Mesenchymal stem cell (in vitro differentiated cells and primary cell): ENCODE measurements around the gene NEK1.

Source experiments
- DNase-seq: peaks from one replicate; pipeline ENCODE4 v3.0.0-alpha.2; 2013
- H2AFZ ChIP-seq: one replicate; pipeline ENCODE4 v1.6.1; 2013; ENCODE audit warnings: low read depth, mild to moderate bottlenecking, control low read depth, inconsistent platforms, low read length, moderate library complexity
- H2AK5ac ChIP-seq: 2 replicates; pipeline ENCODE4 v1.6.1; 2013; ENCODE audit warnings: low read length, moderate library complexity, mild to moderate bottlenecking, inconsistent platforms; ENCODE audit not compliant: severe bottlenecking
- H2BK120ac ChIP-seq: one replicate; pipeline ENCODE4 v1.6.1; 2013; ENCODE audit warnings: low read depth, mild to moderate bottlenecking, inconsistent platforms, low read length, moderate library complexity
- H2BK12ac ChIP-seq, 2 experiments: one replicate each; pipeline ENCODE4 v1.6.1; 2013; ENCODE audit warnings: inconsistent platforms in 2 of 2, low read length in 2 of 2, mild to moderate bottlenecking in 2 of 2, moderate library complexity in 2 of 2, control low read depth in 1 of 2
- H2BK15ac ChIP-seq: one replicate; pipeline ENCODE4 v1.6.1; 2013; ENCODE audit warnings: mild to moderate bottlenecking, low read depth, inconsistent platforms; ENCODE audit not compliant: poor library complexity, severe bottlenecking
- H2BK5ac ChIP-seq: 2 replicates; pipeline ENCODE4 v1.6.1; 2013; ENCODE audit warnings: low read depth, mild to moderate bottlenecking, low read length, control low read depth, inconsistent platforms; ENCODE audit not compliant: poor library complexity, severe bottlenecking
- H3K14ac ChIP-seq, 2 experiments: one replicate each; pipeline ENCODE4 v1.6.1; 2013; ENCODE audit warnings: inconsistent platforms in 2 of 2, low read length in 2 of 2, control low read depth in 1 of 2, mild to moderate bottlenecking in 1 of 2, moderate library complexity in 1 of 2
- H3K18ac ChIP-seq, 2 experiments: one replicate each; pipeline ENCODE4 v1.6.1; 2013; ENCODE audit warnings: inconsistent platforms in 2 of 2, low read length in 2 of 2, control low read depth in 1 of 2, low read depth in 1 of 2, mild to moderate bottlenecking in 1 of 2
- H3K23ac ChIP-seq, 2 experiments: one replicate each; pipeline ENCODE4 v1.6.1; 2013; ENCODE audit warnings: inconsistent platforms in 2 of 2, low read length in 2 of 2, mild to moderate bottlenecking in 2 of 2, moderate library complexity in 2 of 2, control low read depth in 1 of 2
- H3K27ac ChIP-seq: 2 replicates; pipeline ENCODE4 v1.5.1; 2013; ENCODE audit warnings: mild to moderate bottlenecking, moderate library complexity, low read length, control low read depth, inconsistent platforms; ENCODE audit not compliant: poor library complexity, severe bottlenecking
- H3K27me3 ChIP-seq, 2 experiments: 2 replicates each; pipeline versions ENCODE4 v1.6.1 to v1.7.0; 2013; ENCODE audit warnings: low read length in 2 of 2, mild to moderate bottlenecking in 2 of 2, moderate library complexity in 2 of 2, control low read depth in 1 of 2, inconsistent platforms in 1 of 2; ENCODE audit not compliant: control insufficient read depth in 1 of 2, insufficient read depth in 1 of 2
- H3K36me3 ChIP-seq, 2 experiments: 2 replicates each; pipeline versions ENCODE4 v1.6.1 to v1.7.0; 2013; ENCODE audit warnings: low read length in 2 of 2, control low read depth in 1 of 2, inconsistent platforms in 1 of 2, low read depth in 1 of 2, mild to moderate bottlenecking in 1 of 2; ENCODE audit not compliant: insufficient read depth in 2 of 2, control insufficient read depth in 1 of 2
- H3K4ac ChIP-seq, 2 experiments: one replicate each; pipeline ENCODE4 v1.6.1; 2013; ENCODE audit warnings: inconsistent platforms in 2 of 2, low read length in 2 of 2, mild to moderate bottlenecking in 2 of 2, moderate library complexity in 2 of 2, control low read depth in 1 of 2, low read depth in 1 of 2
- H3K4me1 ChIP-seq: 2 replicates; pipeline ENCODE4 v1.6.1; 2013; ENCODE audit warnings: low read depth, low read length, control low read depth; ENCODE audit not compliant: control insufficient read depth, insufficient read depth
- H3K4me2 ChIP-seq: 2 replicates; pipeline ENCODE4 v1.6.1; 2013; ENCODE audit warnings: low read length, mild to moderate bottlenecking, inconsistent platforms; ENCODE audit not compliant: poor library complexity, severe bottlenecking
- H3K4me3 ChIP-seq, 2 experiments: 2 replicates each; pipeline versions ENCODE4 v1.5.1 to v1.7.0; 2013; ENCODE audit warnings: low read length in 2 of 2, mild to moderate bottlenecking in 2 of 2, control low read depth in 1 of 2, low read depth in 1 of 2; ENCODE audit not compliant: insufficient read depth in 1 of 2
- H3K79me1 ChIP-seq: replicated peaks from 2 replicates; pipeline ENCODE4 v1.6.1; 2013; ENCODE audit warnings: mild to moderate bottlenecking, control low read depth, low read length, inconsistent platforms; ENCODE audit not compliant: poor library complexity, severe bottlenecking
- H3K9ac ChIP-seq: 2 replicates; pipeline ENCODE4 v1.7.0; 2013; ENCODE audit warnings: mild to moderate bottlenecking, low read length, moderate library complexity
- H3K9me3 ChIP-seq: 2 replicates; pipeline ENCODE4 v1.7.0; 2013; ENCODE audit warnings: mild to moderate bottlenecking, low read length; ENCODE audit not compliant: control insufficient read depth
- H4K8ac ChIP-seq: one replicate; pipeline ENCODE4 v1.6.1; 2013; ENCODE audit warnings: inconsistent platforms, mild to moderate bottlenecking, low read length, moderate library complexity
- H4K91ac ChIP-seq: one replicate; pipeline ENCODE4 v1.6.1; 2013; ENCODE audit warnings: mild to moderate bottlenecking, low read length, inconsistent platforms
- WGBS: methylation state at CpG from one replicate; pipeline ENCODE4 v1.1.7; 2013; ENCODE audit warnings: mixed read lengths; 5-methylcytosine and 5-hydroxymethylcytosine counted together

Gene NEK1

DNA sequence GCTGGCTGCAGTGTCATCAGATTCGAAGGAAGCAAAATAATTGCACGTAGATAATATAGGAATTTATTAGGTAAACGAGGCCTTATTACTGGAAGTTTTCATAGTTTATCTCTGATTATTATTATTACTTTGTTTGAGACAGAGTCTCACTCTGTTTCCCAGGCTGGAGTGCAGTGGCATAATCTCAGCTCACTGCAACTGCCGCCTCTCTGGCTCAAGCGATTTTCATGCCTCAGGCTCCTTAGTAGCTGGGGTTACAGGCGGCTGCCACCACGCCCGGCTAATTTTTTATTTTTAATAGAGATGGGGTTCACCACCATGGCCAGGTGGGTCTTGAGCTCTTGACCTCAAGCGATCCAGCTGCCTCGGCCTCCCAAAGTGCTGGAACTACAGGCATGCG, 20.5 kb upstream of the NEK1 start:
- no peak overlapping the region for H4K8ac ChIP-seq
- 94% methylated on average over 7 of the region's 11 CpGs for WGBS
- H2AFZ ChIP-seq, result no peak overlapping the region
- H2BK5ac ChIP-seq, result no peak overlapping the region
- no peaks in the 10 kb centered on the region for H3K27me3 ChIP-seq
- H3K27ac ChIP-seq, result peak overlapping the region; percentile 93
- H2BK15ac ChIP-seq, result no peak overlapping the region
- H3K4me1 ChIP-seq, result peaks cover 3% of the 10 kb centered on the region
- H2BK12ac ChIP-seq, result no peak overlapping the region
- no peak overlapping the region for H4K91ac ChIP-seq
- no peak overlapping the region for H3K18ac ChIP-seq
- no peak overlapping the region for H3K23ac ChIP-seq
- no peak overlapping the region for H3K14ac ChIP-seq
- H3K4ac ChIP-seq, result no peak overlapping the region
- H2AK5ac ChIP-seq, result no peak overlapping the region
- no peak overlapping the region for H2BK120ac ChIP-seq
- no peak overlapping the region for H3K4me3 ChIP-seq
- H3K9ac ChIP-seq, result no peak overlapping the region
- H3K4me2 ChIP-seq, result no peak overlapping the region
- peaks cover 1% of the 10 kb centered on the region for H3K79me1 ChIP-seq
- no peaks in the 10 kb centered on the region for H3K9me3 ChIP-seq
- peaks cover 0 to 25% of the 10 kb centered on the region in 2 experiments for H3K36me3 ChIP-seq
- DNase-seq, result no peak

DNA sequence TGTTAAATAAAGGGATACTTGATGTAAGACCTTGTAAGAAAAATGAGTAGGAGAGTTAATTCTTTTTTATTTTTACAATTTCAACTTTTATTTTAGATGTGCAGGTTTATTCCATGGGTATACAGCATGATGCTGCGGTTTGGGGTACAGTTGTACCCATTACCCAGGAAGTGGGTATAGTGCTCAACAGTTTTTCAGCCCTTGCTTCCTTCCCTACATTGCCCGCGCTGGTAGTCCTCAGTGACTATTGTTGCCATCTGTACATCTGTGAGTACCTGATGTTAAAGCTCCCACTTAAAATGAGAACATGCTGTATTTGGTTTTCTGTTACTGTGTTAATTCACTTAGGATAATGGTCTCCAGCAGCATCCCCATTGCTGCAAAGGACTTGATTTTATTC, 17.7 kb upstream of the NEK1 start:
- no peak overlapping the region for H3K4me2 ChIP-seq

DNA sequence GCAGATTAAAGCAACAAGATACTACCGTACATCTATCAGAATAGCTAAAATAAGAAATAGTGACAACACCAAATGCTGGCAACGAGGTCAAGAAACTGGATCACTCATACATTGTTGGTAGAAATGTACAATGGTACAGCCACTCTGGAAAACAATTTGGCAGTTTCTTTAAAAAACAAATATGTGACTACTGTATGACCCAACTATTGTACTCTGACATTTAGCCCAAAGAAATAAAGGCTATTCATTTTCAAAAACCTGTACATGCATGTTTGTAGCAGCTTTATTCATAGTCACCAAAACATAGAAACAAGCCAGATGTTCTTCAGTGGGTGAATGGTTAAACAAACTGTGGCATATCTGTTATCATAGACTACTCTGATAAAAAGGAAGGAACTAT, 16.2 kb upstream of the NEK1 start:
- Histone ChIP-seq H2BK15ac (no peak overlapping the region), H2BK5ac (no peak overlapping the region), H3K79me1 (peaks cover 6% of the 10 kb centered on the region), H3K27me3 (no peaks in the 10 kb centered on the region), H3K14ac (peak overlapping the region in 1 of 2 experiments; percentile 15), H3K4me3 (no peak overlapping the region), H3K36me3 (peaks cover 0 to 6% of the 10 kb centered on the region in 2 experiments), H4K8ac (no peak overlapping the region), H3K4me1 (peaks cover 4% of the 10 kb centered on the region), H3K27ac (no peak overlapping the region), H4K91ac (no peak overlapping the region), H3K9me3 (no peaks in the 10 kb centered on the region), H3K18ac (no peak overlapping the region), H2BK12ac (no peak overlapping the region), H2BK120ac (no peak overlapping the region), H3K9ac (no peak overlapping the region), H2AK5ac (no peak overlapping the region), H3K23ac (no peak overlapping the region), H3K4me2 (no peak overlapping the region), H2AFZ (no peak overlapping the region), H3K4ac (no peak overlapping the region)
- 100% methylated on average over 2 of the region's 2 CpGs for WGBS
- no peak for DNase-seq

More for the DNA sequence above, 17.7 kb upstream of the NEK1 start:
- Histone ChIP-seq H3K18ac (peak overlapping the region in 1 of 2 experiments; percentile 21), H4K8ac (no peak overlapping the region), H3K4ac (no peak overlapping the region), H4K91ac (no peak overlapping the region), H2AK5ac (peak overlapping the region; percentile 83), H3K4me3 (no peak overlapping the region), H2BK15ac (no peak overlapping the region), H2BK12ac (no peak overlapping the region), H3K27ac (no peak overlapping the region), H2AFZ (no peak overlapping the region), H2BK120ac (no peak overlapping the region), H3K9me3 (no peaks in the 10 kb centered on the region), H3K79me1 (peaks cover 6% of the 10 kb centered on the region), H2BK5ac (no peak overlapping the region), H3K36me3 (peaks cover 0 to 4% of the 10 kb centered on the region in 2 experiments), H3K9ac (no peak overlapping the region), H3K4me1 (peaks cover 4% of the 10 kb centered on the region), H3K14ac (no peak overlapping the region), H3K23ac (no peak overlapping the region), H3K27me3 (no peaks in the 10 kb centered on the region)
- no peak for DNase-seq
- WGBS, result 96% methylated on average over 3 of the region's 3 CpGs

DNA sequence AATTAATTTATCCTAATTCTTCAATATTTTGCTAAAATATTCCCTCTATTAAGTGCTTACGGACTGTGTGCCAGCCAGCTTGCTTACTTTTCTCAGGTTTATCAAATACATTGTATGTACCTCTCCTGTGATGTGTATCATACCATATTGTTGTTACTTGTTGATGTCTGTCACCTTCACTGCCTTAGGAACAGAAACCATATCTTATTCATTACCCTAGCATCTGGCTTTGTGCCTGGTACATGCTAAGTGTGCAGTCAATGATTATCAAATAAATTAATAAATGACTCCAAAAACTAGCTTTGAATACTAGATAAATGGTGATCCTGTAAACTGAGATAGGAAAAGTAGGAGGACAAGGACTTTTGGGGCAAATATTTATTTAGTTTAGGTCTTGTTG, 14.9 kb upstream of the NEK1 start:
- Histone ChIP-seq H3K4me1 (peaks cover 1% of the 10 kb centered on the region), H3K27me3 (no peaks in the 10 kb centered on the region), H3K23ac (no peak overlapping the region), H3K4me2 (no peak overlapping the region), H3K18ac (no peak overlapping the region), H4K8ac (no peak overlapping the region), H2AFZ (no peak overlapping the region), H2BK120ac (no peak overlapping the region), H2BK5ac (no peak overlapping the region), H4K91ac (no peak overlapping the region), H2BK15ac (no peak overlapping the region), H2BK12ac (no peak overlapping the region), H3K27ac (peak overlapping the region; percentile 29), H3K14ac (no peak overlapping the region), H3K9me3 (no peaks in the 10 kb centered on the region), H3K4ac (no peak overlapping the region), H2AK5ac (no peak overlapping the region), H3K4me3 (no peak overlapping the region), H3K79me1 (peaks cover 5% of the 10 kb centered on the region), H3K36me3 (peaks cover 0 to 6% of the 10 kb centered on the region in 2 experiments), H3K9ac (no peak overlapping the region)
- DNase-seq, result no peak
- WGBS, result no CpG with 5 or more reads among the region's 1 CpG
